IMR-90 (cell line): ENCODE results near the gene GAS7.

Source experiments
- BHLHE40 ChIP-seq: fragments of 150-350 bp; IDR thresholded peaks from 2 replicates; pipeline ENCODE4 v1.6.1; 2016; ENCODE audit warnings: mild to moderate bottlenecking, low read depth, low read length
- CEBPB ChIP-seq: IDR thresholded peaks from 2 replicates; pipeline ENCODE4 v1.6.1; 2012; ENCODE audit warnings: low read depth, low read length, improper control_type of control experiment
- RAD21 ChIP-seq: IDR thresholded peaks from 2 replicates; pipeline ENCODE4 v1.6.1; 2012; ENCODE audit warnings: low read length, improper control_type of control experiment
- RCOR1 ChIP-seq: IDR thresholded peaks from 2 replicates; pipeline ENCODE4 v1.6.1; 2012; ENCODE audit warnings: mild to moderate bottlenecking, low read length, improper control_type of control experiment; ENCODE audit not compliant: insufficient replicate concordance
- TF ChIP-seq, protein P1 (sequence below): conservative IDR thresholded peaks from 2 replicates; pipeline ENCODE4 v1.5.1; 2012; ENCODE audit warnings: mild to moderate bottlenecking, low read depth, low read length, improper control_type of control experiment
- TF ChIP-seq, protein P2 (sequence below): fragments of 150-350 bp; IDR thresholded peaks from 2 replicates; pipeline ENCODE4 v1.6.1; 2016; ENCODE audit warnings: low read depth, mild to moderate bottlenecking, low read length, moderate library complexity, borderline replicate concordance
- TF ChIP-seq, protein P3 (sequence below): fragments of 150-350 bp; IDR thresholded peaks from 2 replicates; pipeline ENCODE4 v1.6.1; 2017; ENCODE audit warnings: mild to moderate bottlenecking, antibody characterized with exemption, low read length, low read depth

DNA sequence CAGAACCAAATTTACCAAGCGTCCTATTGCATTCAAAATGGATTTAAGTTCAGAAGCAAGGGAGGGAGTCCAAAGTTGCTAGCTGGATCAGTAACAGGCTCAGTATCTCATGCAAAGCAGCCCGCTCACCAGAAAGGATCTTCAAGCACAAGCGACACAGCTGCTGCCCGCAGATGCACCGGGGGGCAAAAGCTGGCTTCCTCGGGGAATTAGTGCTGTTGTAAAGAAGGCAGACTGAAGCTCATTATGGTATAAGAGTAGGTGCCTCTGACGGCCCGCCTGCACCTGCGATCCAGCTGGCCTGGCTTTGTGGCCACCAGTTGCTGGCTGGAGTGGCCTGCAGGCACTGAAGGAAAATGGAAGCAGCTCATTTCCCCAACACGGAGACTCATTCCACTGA, 165.0 kb downstream of the GAS7 start:
- TF ChIP-seq, protein P1, sequence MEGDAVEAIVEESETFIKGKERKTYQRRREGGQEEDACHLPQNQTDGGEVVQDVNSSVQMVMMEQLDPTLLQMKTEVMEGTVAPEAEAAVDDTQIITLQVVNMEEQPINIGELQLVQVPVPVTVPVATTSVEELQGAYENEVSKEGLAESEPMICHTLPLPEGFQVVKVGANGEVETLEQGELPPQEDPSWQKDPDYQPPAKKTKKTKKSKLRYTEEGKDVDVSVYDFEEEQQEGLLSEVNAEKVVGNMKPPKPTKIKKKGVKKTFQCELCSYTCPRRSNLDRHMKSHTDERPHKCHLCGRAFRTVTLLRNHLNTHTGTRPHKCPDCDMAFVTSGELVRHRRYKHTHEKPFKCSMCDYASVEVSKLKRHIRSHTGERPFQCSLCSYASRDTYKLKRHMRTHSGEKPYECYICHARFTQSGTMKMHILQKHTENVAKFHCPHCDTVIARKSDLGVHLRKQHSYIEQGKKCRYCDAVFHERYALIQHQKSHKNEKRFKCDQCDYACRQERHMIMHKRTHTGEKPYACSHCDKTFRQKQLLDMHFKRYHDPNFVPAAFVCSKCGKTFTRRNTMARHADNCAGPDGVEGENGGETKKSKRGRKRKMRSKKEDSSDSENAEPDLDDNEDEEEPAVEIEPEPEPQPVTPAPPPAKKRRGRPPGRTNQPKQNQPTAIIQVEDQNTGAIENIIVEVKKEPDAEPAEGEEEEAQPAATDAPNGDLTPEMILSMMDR, result no peak
- TF ChIP-seq RAD21 (no peak), CEBPB (no peak), BHLHE40 (no peak), RCOR1 (no peak)
- TF ChIP-seq, protein P2, sequence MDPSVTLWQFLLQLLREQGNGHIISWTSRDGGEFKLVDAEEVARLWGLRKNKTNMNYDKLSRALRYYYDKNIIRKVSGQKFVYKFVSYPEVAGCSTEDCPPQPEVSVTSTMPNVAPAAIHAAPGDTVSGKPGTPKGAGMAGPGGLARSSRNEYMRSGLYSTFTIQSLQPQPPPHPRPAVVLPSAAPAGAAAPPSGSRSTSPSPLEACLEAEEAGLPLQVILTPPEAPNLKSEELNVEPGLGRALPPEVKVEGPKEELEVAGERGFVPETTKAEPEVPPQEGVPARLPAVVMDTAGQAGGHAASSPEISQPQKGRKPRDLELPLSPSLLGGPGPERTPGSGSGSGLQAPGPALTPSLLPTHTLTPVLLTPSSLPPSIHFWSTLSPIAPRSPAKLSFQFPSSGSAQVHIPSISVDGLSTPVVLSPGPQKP, result no peak
- TF ChIP-seq, protein P3, sequence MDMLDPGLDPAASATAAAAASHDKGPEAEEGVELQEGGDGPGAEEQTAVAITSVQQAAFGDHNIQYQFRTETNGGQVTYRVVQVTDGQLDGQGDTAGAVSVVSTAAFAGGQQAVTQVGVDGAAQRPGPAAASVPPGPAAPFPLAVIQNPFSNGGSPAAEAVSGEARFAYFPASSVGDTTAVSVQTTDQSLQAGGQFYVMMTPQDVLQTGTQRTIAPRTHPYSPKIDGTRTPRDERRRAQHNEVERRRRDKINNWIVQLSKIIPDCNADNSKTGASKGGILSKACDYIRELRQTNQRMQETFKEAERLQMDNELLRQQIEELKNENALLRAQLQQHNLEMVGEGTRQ, result no peak
